ENCODE results near the gene MMP21. TPM values are rescaled to one million over a fixed set of nuclear protein-coding genes. Genes with fewer than 3 reads are reported as not detected.

The MMP21 gene
- polyA plus RNA-seq, 3 donors = 0.10 to 0.13 TPM; not detected in 1

DNA sequence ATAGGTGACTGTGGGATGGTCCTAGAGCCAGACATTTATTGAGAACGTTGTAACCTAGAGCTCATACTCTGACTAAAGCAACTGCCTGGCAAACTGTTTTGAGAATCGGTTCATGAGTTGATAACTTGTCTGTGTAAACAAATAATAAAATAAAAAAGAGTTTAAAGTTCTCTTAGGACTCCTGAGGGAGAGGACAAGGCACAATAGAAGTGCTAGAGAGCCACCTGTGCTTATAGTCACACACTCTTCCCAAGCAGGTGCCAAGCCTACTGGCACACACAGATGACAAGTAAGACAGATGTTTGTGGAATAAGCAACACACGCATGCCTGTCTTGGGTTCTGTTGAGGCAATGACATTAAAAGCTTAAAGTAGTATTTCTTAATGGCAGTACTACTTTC lies 48.2 kb downstream of the MMP21 start:
- H3K27ac ChIP-seq (ENCODE audit: low read depth, low read length) = no peak overlapping the region
- 26 to 63% (median 58%) methylated on average over 3 of the region's 3 CpGs for WGBS, 3 donors

DNA sequence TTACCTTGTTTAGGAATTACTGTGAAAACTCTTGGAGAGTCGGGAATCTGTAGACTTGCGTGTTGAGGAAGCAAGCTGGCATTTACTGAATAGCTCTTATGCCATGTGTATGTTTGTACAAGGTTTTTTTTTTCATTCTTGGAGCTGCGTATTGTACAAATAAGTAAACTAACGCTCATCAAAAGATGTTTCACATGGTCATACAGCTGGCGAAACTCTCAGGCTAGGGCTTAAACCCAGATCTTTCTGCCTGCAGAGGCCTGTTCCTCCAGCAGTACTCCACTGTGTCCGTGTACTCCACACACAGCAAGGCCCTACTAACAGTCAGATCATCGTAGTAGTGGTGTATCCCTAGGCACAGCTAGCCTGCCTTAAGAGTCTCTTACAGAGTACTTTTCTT lies 48.7 kb downstream of the MMP21 start:
- 47 to 96% (median 96%) methylated on average over 7 of the region's 7 CpGs for WGBS, 3 donors
- no peak overlapping the region for H3K27ac ChIP-seq (ENCODE audit: low read depth, low read length)

DNA sequence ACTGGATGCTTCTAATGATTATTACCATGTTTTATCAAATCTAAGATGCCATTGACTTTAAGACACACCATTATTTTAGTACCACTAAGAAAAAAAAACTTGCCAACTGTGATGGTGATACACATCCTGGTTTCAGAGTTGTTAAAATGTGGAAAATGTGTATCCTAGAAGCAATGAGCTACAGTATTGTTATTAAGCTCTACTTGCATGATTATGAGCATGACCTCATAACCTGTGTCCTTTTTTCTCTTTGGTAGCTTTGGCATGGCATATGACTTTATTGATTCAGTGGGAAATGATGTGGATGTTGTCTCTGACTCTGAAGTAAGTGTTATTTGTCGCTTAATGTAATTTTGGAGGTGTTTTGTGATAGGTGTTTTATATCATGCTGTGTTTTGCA lies 52.8 kb downstream of the MMP21 start:
- no peak overlapping the region for H3K27ac ChIP-seq (ENCODE audit: low read depth, low read length)
- 96 to 98% (median 97%) methylated on average over 1 of the region's 1 CpG for WGBS, 3 donors

DNA sequence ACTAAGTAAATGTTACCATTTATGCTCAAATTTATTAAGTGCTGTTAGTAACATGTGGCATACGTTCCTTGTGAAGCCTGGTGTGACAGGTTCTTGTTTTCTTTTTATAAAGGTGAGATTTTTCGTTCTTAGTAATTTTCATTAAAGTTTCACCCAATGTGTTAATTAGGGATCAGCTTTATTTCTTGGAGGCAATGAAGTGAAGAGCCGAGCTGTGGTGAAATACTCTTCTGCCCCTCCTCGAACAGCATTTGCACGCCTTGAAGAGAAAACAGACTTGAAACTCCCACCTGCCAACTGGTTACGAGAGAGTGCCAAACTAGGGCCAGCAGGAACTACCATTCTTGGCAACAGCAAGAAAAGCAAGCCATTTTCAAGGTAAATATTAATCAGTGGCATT lies 54.6 kb downstream of the MMP21 start:
- H3K27ac ChIP-seq (ENCODE audit: low read depth, low read length) = no peak overlapping the region
- WGBS, 3 donors = 40 to 91% (median 90%) methylated on average over 6 of the region's 6 CpGs

DNA sequence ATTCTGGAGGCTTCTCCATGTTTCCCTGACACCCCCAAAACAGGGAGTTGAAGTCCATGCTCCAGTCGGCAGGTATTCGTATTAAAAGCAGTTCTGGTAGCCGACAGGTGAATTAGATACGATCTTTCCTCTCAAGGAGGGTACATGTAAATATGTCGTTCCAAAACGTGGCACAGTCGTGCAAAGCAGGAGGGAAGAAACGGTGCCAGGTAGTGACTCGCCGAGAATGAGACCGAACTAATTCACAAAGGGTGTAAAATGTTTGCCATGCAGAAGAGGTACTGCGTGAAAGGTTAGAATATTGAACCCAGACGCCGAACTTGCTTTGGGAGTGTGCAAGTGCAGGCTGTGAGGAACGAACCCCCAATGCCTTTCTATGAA lies 55.6 kb downstream of the MMP21 start:
- peak overlapping the region; percentile 56 for H3K27ac ChIP-seq (ENCODE audit: low read depth, low read length)
- 0 to 1% (median 0%) methylated on average over 15 of the region's 15 CpGs for WGBS, 3 donors

DNA sequence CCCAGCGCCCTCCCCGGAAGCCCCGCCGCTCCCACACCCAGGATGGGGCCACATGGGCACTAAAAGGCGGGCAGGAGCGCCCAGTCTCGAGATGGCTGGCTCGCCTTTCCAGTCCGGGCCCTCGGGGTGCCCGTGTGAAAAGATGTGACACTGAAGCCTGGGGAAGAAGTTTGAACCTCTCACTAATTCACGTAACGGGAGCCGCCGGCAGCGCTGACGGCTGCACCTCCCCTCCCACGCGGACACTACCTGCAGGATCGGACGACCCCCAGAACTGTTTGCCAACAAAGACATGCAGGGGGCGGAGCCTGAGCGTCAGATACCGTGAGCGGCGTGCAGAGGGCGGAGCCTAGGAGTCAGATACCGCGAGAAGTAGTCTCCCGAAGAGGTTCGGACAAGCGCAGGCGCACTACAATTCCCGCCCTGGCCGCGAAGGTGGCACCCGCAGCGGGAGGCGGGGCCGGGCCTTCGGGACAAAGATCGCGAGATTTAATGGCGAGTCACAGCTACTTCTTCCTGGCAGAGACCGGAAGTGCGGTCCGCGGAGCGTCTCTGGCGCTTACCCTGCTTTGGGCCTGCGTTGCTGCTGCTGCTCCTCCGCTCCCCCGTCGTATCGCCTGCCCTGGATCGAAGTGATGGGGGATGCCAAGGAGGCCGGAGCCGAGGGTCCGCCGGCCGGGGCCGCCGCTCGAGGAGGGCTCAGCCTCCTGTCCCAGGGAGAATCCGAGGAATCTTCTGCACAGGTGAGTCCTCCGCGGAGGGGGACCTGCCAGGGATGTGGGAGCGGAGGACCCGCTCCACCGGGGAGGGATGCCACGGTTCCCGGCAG lies 56.2 kb downstream of the MMP21 start, which contains the start of gene EDRF1:
TSS of gene EDRF1 (plus strand) at position 537 of the 829 bp plus-strand sequence. CDS start at position 636, 99 bp downstream.
- WGBS, 3 donors = 0 to 1% (median 1%) methylated on average over 71 to 72 of the region's 72 CpGs
- H3K27ac ChIP-seq (ENCODE audit: low read depth, low read length) = peak within 1 kb of the TSS; percentile 56

Other genes with a start within 250 kb of the MMP21 start
- gene TEX36, start 92.7 kb downstream of the MMP21 start, polyA plus RNA-seq = not detected
- gene EDRF1, start 56.1 kb downstream of the MMP21 start, polyA plus RNA-seq = 10 to 100 TPM in 1 of 3 donors, 1 to 10 TPM in 2; 8.5 to 14.4 (median 8.8) TPM
- gene UROS, start 47.4 kb upstream of the MMP21 start, polyA plus RNA-seq = 10 to 100 TPM; 17.1 to 56.3 (median 56.1) TPM
- gene BCCIP, start 47.7 kb upstream of the MMP21 start, polyA plus RNA-seq = 10 to 100 TPM; 29.2 to 59.9 (median 54.2) TPM
- 10 to 100 TPM in 2 of 3 donors, 1 to 10 TPM in 1; 9.6 to 13.6 (median 12.0) TPM for gene DHX32, start 105.5 kb upstream of the MMP21 start, polyA plus RNA-seq
- gene FANK1, start 120.7 kb upstream of the MMP21 start, polyA plus RNA-seq = 1 to 10 TPM; 1.2 to 2.8 (median 1.3) TPM

Measured in adipose tissue (tissue), 3 donors.